Lower leg skin (tissue), 4 donors: Measurements from ENCODE around the gene MZB1. TPM values are rescaled to one million over a fixed set of nuclear protein-coding genes. Genes with fewer than 3 reads are reported as not detected.

Experiments
- DNase-seq, 2 donors: peaks; one replicate each; pipeline ENCODE4 v3.0.0-alpha.2; 2019; ENCODE audit warnings: low spot score in 2 of 2
- H3K4me3 ChIP-seq: fragments of 200-600 bp; sonication (generic); 2 replicates; pipeline ENCODE4 v1.5.1; 2017; ENCODE audit warnings: mild to moderate bottlenecking, low read depth; ENCODE audit not compliant: poor library complexity, severe bottlenecking
- POLR2A ChIP-seq, 2 donors: fragments of 450-650 bp; IDR thresholded peaks; one replicate each; pipeline ENCODE4 v1.6.1; 2016 to 2017; ENCODE audit warnings: antibody characterized with exemption in 2 of 2, mild to moderate bottlenecking in 1 of 2, moderate library complexity in 1 of 2
- WGBS, 2 donors: methylation state at CpG; one replicate each; pipeline ENCODE4 v1.1.5; 2018; 5-methylcytosine and 5-hydroxymethylcytosine counted together
- intact Hi-C: fragments of 100-400 bp; cut with DNase I; formaldehyde crosslinking; loops from one replicate; pipeline ENCODE4 v1.15.0; 2023; ENCODE audit warnings: low total_unique reads
- total RNA-seq, 4 donors: library from RNA; depleted of rRNA; stranded (reverse); fragments of >200 nt; gene quantifications; one replicate each; pipeline ENCODE4 v1.1.0, GENCODE V29; 2016
- TF ChIP-seq, protein P1 (sequence below), 3 donors: fragments of 450-650 bp; IDR thresholded peaks; one replicate each; pipeline ENCODE4 v1.5.1; 2016; ENCODE audit warnings: antibody characterized with exemption in 3 of 3, mild to moderate bottlenecking in 3 of 3, moderate library complexity in 2 of 3

Gene MZB1
- total RNA-seq, 4 donors from 2014 or later: not detected

DNA sequence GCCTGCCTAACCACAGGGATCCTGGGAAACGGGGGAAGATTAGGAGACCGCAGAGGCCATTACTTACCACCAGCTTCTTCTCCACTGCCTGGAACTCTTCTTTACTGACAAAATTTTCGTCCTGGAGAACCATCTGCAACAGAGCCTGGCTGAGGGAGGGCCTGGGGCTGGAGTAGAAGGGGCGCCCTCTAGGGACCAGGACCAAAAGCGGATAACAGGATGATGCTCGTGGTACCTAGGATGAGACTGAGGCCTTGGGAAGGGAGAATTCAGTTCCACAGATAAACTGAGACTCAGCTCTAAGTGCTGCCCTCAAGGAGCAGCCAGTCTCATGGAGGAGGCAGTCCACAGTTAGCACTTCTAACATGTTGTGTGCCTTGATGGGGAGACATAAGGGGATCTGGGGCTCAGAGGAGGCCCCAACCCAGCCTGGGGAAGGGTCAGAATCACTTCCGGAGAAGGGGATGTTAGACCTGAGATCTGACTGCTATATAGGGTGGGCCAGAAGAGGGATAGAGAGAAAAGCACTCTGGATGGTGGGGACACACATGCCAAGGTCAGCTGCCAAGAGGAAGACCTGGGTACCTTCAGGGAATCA is 12.9 kb upstream of the MZB1 start:
- no peak for DNase-seq
- TF ChIP-seq, protein P1, sequence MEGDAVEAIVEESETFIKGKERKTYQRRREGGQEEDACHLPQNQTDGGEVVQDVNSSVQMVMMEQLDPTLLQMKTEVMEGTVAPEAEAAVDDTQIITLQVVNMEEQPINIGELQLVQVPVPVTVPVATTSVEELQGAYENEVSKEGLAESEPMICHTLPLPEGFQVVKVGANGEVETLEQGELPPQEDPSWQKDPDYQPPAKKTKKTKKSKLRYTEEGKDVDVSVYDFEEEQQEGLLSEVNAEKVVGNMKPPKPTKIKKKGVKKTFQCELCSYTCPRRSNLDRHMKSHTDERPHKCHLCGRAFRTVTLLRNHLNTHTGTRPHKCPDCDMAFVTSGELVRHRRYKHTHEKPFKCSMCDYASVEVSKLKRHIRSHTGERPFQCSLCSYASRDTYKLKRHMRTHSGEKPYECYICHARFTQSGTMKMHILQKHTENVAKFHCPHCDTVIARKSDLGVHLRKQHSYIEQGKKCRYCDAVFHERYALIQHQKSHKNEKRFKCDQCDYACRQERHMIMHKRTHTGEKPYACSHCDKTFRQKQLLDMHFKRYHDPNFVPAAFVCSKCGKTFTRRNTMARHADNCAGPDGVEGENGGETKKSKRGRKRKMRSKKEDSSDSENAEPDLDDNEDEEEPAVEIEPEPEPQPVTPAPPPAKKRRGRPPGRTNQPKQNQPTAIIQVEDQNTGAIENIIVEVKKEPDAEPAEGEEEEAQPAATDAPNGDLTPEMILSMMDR (IDR thresholded peaks at IDR 0.05): no peak
- no peak for TF ChIP-seq POLR2A (IDR thresholded peaks at IDR 0.05)
- no peak overlapping the region for H3K4me3 ChIP-seq
- 74 to 83% methylated on average over 5 to 7 of the region's 7 CpGs for WGBS, 2 donors
- intact Hi-C loops: no loop called here

DNA sequence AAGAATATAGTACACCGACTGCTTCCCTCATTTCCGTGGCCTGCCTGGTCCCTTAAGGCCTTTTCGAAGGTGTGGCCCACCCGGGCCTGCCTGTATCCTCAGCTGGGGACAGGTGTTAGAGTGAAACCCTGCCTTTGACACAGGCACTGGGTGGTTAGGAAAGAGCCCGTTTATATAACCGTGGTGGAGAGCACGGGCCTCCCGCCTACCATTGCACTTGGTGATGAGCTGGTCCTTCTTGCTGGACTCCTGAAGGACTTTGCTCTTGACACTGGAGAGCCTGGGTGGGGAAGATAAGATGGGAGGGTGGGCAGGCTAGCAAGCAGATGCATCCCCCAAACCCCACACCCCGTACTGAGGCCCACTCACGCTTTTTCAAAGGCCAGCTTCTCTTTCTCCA is 11.8 kb upstream of the MZB1 start:
- TF ChIP-seq POLR2A (IDR thresholded peaks at IDR 0.05): no peak
- TF ChIP-seq, protein P1 (IDR thresholded peaks at IDR 0.05): no peak
- WGBS, 2 donors: 94 to 96% methylated on average over 10 of the region's 10 CpGs
- intact Hi-C loops: no loop called here
- no peak for DNase-seq
- H3K4me3 ChIP-seq: no peak overlapping the region

DNA sequence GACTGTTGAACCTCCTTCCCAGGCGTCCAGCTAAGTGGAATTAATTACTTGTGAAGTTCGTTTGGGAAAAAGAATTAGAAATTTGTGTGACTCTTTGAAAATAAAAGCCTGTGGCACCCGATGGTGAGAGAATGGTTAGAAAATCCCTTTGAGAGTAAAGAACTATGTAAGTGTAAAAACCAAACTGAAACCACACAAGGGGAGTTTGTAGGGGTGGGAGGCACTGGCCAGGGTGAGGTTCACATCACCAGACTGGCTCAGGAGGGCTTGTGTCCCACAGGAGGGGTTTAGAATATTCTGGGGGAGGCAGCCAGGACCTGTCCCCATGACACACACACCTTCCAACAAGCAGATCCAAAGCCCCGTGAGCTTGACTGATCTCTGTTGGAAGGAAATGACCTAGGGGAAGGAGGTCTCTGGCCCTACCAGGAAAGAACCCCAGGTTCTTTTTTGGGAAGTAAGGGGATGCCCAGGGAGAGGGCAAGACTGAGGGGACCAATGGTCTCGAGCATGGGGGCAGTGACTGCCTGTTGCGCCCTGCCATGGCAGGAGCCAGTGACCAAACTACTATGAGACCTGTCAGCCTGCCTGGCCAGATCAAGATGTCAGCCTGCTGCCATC is 9.9 kb upstream of the MZB1 start:
- TF ChIP-seq, protein P1 (IDR thresholded peaks at IDR 0.05): no peak
- TF ChIP-seq POLR2A (IDR thresholded peaks at IDR 0.05): no peak
- H3K4me3 ChIP-seq: no peak overlapping the region
- DNase-seq: no peak
- WGBS, 2 donors: 87 to 90% methylated on average over 6 of the region's 6 CpGs
- intact Hi-C loops: no loop called here

DNA sequence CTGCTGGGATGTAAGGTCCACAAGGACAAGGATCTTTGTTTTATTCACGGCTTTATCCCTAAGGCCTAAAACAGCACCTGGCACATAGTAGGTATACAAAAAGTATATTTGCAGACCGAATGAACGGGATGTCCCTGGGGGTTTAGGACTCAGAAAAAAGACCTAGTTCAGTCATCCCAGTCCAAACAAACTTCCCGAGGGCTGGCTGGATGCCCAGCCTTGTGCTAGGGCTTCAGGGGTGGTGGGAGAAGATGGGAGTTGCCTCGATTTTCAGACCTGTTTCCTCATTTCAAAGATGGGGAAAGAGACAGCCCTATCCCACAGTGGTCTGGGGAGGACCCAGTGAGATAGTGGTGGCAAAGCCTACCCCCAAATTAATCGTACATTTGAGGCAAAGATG is 8.2 kb upstream of the MZB1 start:
- intact Hi-C loops: no loop called here
- no peak for DNase-seq
- no peak overlapping the region for H3K4me3 ChIP-seq
- WGBS, 2 donors: 48 to 49% methylated on average over 6 of the region's 6 CpGs
- TF ChIP-seq, protein P1 (IDR thresholded peaks at IDR 0.05): no peak
- no peak for TF ChIP-seq POLR2A (IDR thresholded peaks at IDR 0.05)

DNA sequence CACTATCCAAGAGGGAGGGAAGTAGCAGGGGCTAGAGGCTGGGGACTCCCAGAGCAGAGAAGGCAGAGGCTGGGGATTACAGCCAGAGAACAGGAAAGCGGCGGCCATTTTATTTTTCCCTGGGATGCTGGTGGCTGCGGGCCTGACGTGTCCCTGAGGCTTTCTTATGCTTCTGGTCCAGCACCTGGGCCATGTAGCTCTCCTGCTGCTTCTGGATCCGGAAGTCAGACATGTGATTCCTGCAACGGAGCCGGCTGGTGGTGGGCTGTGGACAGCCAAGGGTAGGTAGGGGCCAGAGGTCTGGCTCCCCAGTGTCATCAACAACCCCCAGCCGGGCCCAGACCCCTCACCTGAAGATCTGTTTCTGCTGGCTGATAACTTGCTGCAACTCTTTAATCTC is 7.0 kb upstream of the MZB1 start:
- intact Hi-C loops: no loop called here
- WGBS, 2 donors: 93 to 98% methylated on average over 8 of the region's 8 CpGs
- no peak for DNase-seq
- no peak overlapping the region for H3K4me3 ChIP-seq
- no peak for TF ChIP-seq POLR2A (IDR thresholded peaks at IDR 0.05)
- TF ChIP-seq, protein P1 (IDR thresholded peaks at IDR 0.05): no peak
